ENCODE results near the gene ZNF579. TPM values are rescaled to one million over a fixed set of nuclear protein-coding genes. Genes with fewer than 3 reads are reported as not detected.

ZNF579 gene
- total and polyA plus RNA-seq, 2 of the 8 experiments (the other 6 are each of a cell fraction or from before 2014, with no cell fraction given) = 10.0 to 18.9 TPM

GRCh38 chr19:55546011-55546410, 34.6 kb downstream of the ZNF579 start (continued):
- TF ChIP-seq KDM5A (IDR thresholded peaks at IDR 0.05; ENCODE audit: low read length) (no peak), PHF8 (conservative IDR thresholded peaks at IDR 0.05; ENCODE audit: low read depth, low read length) (no peak), SIN3A (conservative IDR thresholded peaks at IDR 0.05 in 1 of 2, IDR thresholded peaks at IDR 0.05 in 1 of 2; ENCODE audit: low read depth in 1 of 2, low read length in 2 of 2) (no peak), EP300 (IDR thresholded peaks at IDR 0.05; ENCODE audit: borderline replicate concordance in 1 of 2, low read depth in 2 of 2, low read length in 2 of 2) (no peak)
- TF ChIP-seq, protein P1, sequence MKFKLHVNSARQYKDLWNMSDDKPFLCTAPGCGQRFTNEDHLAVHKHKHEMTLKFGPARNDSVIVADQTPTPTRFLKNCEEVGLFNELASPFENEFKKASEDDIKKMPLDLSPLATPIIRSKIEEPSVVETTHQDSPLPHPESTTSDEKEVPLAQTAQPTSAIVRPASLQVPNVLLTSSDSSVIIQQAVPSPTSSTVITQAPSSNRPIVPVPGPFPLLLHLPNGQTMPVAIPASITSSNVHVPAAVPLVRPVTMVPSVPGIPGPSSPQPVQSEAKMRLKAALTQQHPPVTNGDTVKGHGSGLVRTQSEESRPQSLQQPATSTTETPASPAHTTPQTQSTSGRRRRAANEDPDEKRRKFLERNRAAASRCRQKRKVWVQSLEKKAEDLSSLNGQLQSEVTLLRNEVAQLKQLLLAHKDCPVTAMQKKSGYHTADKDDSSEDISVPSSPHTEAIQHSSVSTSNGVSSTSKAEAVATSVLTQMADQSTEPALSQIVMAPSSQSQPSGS (IDR thresholded peaks at IDR 0.05; ENCODE audit: low read length) = no peak

All from H1 (cell line).